C4-2B (cell line): ENCODE measurements around the gene NFASC.

Experiments used
- CTCF ChIP-seq: fragments of 450-650 bp; conservative IDR thresholded peaks from 2 replicates; pipeline ENCODE4 v1.5.1; 2017; ENCODE audit warnings: mild to moderate bottlenecking
- ZFX ChIP-seq: fragments of 450-650 bp; IDR thresholded peaks from 2 replicates; pipeline ENCODE4 v1.6.1; 2017

- TF ChIP-seq CTCF (no peak), ZFX (no peak)
Measured at GRCh38 chr1:204842369-204842768, 28.3 kb upstream of the NFASC start.
